ENCODE results near the gene NGB.

DNA sequence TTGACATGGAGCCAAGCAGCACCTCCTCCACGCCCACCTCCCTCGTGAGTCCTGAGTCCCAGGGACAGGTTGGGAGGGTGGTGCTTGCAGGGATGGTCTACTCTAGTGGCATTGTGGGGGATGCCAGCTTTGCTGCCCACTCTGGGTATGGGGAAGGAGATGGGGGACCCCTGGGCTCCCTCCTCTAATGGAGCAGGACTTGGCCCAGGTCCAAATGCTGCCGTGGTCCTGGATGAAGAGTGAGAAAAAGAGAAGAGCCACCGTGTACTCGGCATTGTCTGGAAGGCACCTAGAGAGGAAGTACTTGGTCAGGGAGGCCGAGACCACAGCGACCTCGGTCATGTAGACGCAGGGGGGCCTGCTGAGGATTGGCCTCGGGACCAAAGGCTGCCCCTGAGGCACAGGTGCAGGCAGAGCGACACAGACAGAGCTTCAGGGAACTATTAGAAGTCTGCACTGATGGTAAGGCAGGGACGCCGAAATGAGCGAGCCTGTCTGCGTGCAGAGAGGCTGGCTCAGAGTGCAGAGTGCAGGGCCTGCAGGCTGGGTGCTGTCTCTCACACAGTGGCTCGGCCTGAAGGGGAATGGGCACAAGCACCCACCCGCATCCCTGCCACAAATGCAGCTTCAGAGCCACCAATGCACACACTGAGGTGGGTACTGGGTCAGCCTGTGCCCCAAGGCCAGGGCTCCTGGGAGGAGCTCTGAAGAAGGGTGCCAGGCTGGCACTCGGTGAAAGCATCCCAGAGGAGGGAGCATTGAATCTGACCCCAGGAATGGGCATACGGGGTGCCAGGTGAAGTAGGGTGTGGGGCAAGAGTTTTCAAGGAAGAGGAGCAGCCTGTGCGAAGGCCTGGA, 17.4 kb downstream of the NGB start:
- TF ChIP-seq POLR2AphosphoS5 (IDR thresholded peaks at IDR 0.05; ENCODE audit: low read depth, low read length) (no peak), POLR2A (IDR thresholded peaks at IDR 0.05; ENCODE audit: low read depth, low read length) (no peak)

Measured in GM12892 (cell line).